ENCODE measurements around the gene ARSG. TPM values are rescaled to one million over a fixed set of nuclear protein-coding genes. Genes with fewer than 3 reads are reported as not detected.
"Not testable (repeated sequence)": the region's sequence is repeated elsewhere in the genome, so short reads cannot be mapped to it uniquely, and the experiment has no call there.

The ARSG gene
- total RNA-seq, 1 experiment from 2014 or later = 7.9 TPM

- CTCF ChIA-PET; H3K4me3 Mint-ChIP-seq; H3K27me3 Mint-ChIP-seq (ENCODE audit: low read depth); H3K4me1 Mint-ChIP-seq; ATAC-seq; DNase-seq (ENCODE audit: low spot score); H3K9me3 Mint-ChIP-seq; POLR2A ChIA-PET: not testable (repeated sequence)
- Mint-ChIP-seq H3K36me3 (peaks cover 14% of the 10 kb centered on the region), H3K27ac (peak overlapping the region; percentile 67)
- TF ChIP-seq NFYB (CRISPR knock-in tag; conservative IDR thresholded peaks at IDR 0.05; ENCODE audit: low read depth) = 0 out of 2 replicates have a peak, but pooled peaks have one; percentile 22
Observed at GRCh38 chr17:68308486-68308885, 17.2 kb downstream of the ARSG start.

DNA sequence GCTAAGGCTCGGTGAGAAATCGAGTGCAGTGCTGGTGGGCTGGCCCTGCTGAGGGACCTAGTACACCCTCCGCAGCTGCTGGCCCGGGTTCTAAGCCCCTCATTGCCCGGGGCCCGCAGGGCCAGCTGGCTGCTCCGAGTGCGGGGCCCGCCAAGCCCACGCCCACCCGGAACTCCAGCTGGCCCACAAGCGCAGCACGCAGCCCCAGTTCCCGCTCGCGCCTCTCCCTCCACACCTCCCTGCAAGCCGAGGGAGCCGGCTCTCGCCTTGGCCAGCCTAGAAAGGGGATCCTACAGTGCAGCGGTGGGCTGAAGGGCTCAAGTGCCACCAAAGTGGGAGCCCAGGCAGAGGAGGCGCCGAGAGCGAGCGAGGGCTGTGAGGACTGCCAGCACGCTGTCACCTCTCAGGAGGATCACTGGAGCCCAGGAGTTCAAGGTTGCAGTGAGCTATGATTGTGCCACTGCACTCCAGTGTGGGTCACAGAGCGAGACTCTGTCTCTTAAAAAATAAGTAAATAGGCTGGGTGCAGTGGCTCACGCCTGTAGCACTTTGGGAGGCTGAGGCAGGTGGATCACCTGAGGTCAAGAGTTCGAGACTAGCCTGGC, 17.9 kb downstream of the ARSG start:
- DNase-seq (ENCODE audit: low spot score); H3K27me3 Mint-ChIP-seq (ENCODE audit: low read depth); H3K4me1 Mint-ChIP-seq; POLR2A ChIA-PET; ATAC-seq; H3K4me3 Mint-ChIP-seq; H3K27ac Mint-ChIP-seq; H3K9me3 Mint-ChIP-seq: not testable (repeated sequence)
- peaks cover 14% of the 10 kb centered on the region for H3K36me3 Mint-ChIP-seq
- CTCF ChIA-PET = interaction anchor here (2.3 kb wide), 1 partner anchor 90 kb away, joined by 6 read pairs; no protein-coding TSS in a partner anchor

DNA sequence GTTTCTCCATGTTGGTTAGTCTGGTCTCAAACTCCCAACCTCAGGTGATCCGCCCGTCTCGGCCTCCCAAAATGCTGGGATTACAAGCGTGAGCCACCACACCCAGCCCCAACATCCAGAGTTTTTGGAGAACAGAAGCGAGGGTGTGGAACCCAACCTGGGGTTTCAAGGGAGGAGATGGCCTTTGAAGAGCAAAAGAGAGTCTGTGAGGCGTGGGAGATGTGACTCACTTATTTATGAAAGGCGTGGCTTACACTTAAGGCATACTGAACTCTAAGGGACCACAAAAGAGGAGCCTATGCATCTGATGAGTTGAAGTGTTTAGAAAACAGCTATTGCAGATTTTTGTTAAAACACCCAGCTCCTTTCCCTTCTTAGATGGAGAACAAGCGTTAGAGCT, 18.9 kb downstream of the ARSG start:
- CTCF ChIA-PET = interaction anchor here (0.5 to 2.3 kb wide), 3 partner anchors 89 to 246 kb away, joined by 3 to 6 read pairs (median 4); no protein-coding TSS in a partner anchor
- no peak overlapping the region for H3K27ac Mint-ChIP-seq
- TF ChIP-seq ZNF281 (CRISPR knock-in tag; IDR thresholded peaks at IDR 0.05) (no peak), IRF2 (CRISPR knock-in tag; IDR thresholded peaks at IDR 0.05; ENCODE audit: borderline replicate concordance, low read depth) (no peak)

GRCh38 chr17:68314916-68315535, 23.7 kb downstream of the ARSG start:
- Mint-ChIP-seq H3K27ac (no peak overlapping the region), H3K27me3 (ENCODE audit: low read depth) (no peaks in the 10 kb centered on the region), H3K4me3 (no peak overlapping the region), H3K4me1 (peaks cover 26% of the 10 kb centered on the region), H3K9me3 (peaks cover 5% of the 10 kb centered on the region; the same call in 1 of the 2 replicates), H3K36me3 (peaks cover 3% of the 10 kb centered on the region; the same call in 1 of the 2 replicates)
- CTCF ChIA-PET = no interaction called here
- POLR2A ChIA-PET = interaction anchor here (0.6 kb wide), 1 partner anchor 21 kb away, joined by 4 read pairs; no protein-coding TSS in a partner anchor
- DNase-seq (ENCODE audit: low spot score) (no peak), ATAC-seq (no peak)
- TF ChIP-seq ZNF416 (CRISPR knock-in tag; IDR thresholded peaks at IDR 0.05) (no peak), KAT7 (CRISPR knock-in tag; IDR thresholded peaks at IDR 0.05; ENCODE audit: borderline replicate concordance) (no peak), AR (CRISPR knock-in tag; IDR thresholded peaks at IDR 0.05) (no peak), NR1H2 (CRISPR knock-in tag; IDR thresholded peaks at IDR 0.05) (no peak), ERG (CRISPR knock-in tag; IDR thresholded peaks at IDR 0.05) (no peak), RORB (CRISPR knock-in tag; IDR thresholded peaks at IDR 0.05) (no peak), CBFB (CRISPR knock-in tag; IDR thresholded peaks at IDR 0.05; ENCODE audit: low read depth) (no peak)
- TF ChIP-seq, protein P1, sequence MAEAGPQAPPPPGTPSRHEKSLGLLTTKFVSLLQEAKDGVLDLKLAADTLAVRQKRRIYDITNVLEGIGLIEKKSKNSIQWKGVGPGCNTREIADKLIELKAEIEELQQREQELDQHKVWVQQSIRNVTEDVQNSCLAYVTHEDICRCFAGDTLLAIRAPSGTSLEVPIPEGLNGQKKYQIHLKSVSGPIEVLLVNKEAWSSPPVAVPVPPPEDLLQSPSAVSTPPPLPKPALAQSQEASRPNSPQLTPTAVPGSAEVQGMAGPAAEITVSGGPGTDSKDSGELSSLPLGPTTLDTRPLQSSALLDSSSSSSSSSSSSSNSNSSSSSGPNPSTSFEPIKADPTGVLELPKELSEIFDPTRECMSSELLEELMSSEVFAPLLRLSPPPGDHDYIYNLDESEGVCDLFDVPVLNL (CRISPR knock-in tag; IDR thresholded peaks at IDR 0.05; ENCODE audit: borderline replicate concordance, low read depth) = no peak
- TF ChIP-seq, protein P2, sequence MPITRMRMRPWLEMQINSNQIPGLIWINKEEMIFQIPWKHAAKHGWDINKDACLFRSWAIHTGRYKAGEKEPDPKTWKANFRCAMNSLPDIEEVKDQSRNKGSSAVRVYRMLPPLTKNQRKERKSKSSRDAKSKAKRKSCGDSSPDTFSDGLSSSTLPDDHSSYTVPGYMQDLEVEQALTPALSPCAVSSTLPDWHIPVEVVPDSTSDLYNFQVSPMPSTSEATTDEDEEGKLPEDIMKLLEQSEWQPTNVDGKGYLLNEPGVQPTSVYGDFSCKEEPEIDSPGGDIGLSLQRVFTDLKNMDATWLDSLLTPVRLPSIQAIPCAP (CRISPR knock-in tag; IDR thresholded peaks at IDR 0.05) = no peak

More for the DNA sequence above, 18.9 kb downstream of the ARSG start:
- POLR2A ChIA-PET = no interaction called here
- DNase-seq (ENCODE audit: low spot score) (no peak), ATAC-seq (no peak)
- Mint-ChIP-seq H3K36me3 (peaks cover 14% of the 10 kb centered on the region), H3K4me1 (peaks cover 9% of the 10 kb centered on the region), H3K9me3 (peaks cover 8% of the 10 kb centered on the region), H3K27me3 (ENCODE audit: low read depth) (no peaks in the 10 kb centered on the region), H3K4me3 (no peak overlapping the region)
